ENCODE data around the gene SEC11C. TPM values are rescaled to one million over a fixed set of nuclear protein-coding genes. Genes with fewer than 3 reads are reported as not detected.

Gene SEC11C
- total RNA-seq (80.4 TPM), polyA plus RNA-seq (100 to 1,000 TPM; 180 to 279 (median 231) TPM)

DNA sequence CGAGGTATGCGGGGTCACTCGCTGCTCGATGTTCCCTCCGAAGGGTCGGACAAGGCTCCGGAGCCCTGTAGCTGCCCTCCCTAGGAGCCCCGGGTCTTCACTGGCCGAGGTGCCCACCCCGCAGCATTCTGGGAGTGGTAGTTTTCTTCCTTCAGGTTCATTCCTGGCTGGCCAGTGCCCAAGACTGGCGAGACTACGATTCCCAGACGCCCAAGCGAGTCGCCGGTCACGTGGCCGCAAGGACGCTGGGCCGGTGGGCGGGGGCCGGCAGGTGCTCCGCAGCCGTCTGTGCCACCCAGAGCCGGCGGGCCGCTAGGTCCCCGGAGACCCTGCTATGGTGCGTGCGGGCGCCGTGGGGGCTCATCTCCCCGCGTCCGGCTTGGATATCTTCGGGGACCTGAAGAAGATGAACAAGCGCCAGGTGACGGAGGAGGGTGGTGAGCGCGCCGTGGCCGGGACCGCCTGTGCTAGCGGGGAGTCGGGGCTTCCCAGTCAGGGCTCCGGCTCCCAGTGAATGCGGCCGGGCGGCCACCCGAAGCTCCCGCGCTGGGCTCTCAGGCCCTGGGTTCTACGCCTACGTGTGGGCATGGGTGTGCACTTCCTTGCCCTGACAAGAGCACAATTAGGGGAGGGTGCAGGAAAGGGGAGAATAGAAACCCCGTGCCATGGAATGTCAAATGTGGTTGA lies at the start of gene SEC11C:
SEC11C (plus strand) TSS at position 270 of the 687 bp plus-strand sequence; CDS start at position 335, 65 bp downstream.
- no peaks in the 10 kb centered on the region for H3K9me3 ChIP-seq (ENCODE audit: control insufficient read depth in 2 of 2, low read length in 2 of 2)
- DNase-seq (peak; percentile 94 to 99 (median 98)), ATAC-seq (ENCODE audit: low read depth in 2 of 2) (peak; percentile 90 to 94)
- H3K9me3 Mint-ChIP-seq = no peaks in the 10 kb centered on the region
- peaks cover 15 to 47% (median 35%) of the 10 kb centered on the region in 4 donors for H3K4me1 Mint-ChIP-seq
- H3K27me3 ChIP-seq (ENCODE audit: control insufficient read depth, insufficient read depth, low read length) = peaks cover 12% of the 10 kb centered on the region
- no peaks in the 10 kb centered on the region for H3K36me3 ChIP-seq (ENCODE audit: control insufficient read depth, insufficient read depth, low read length)
- peaks cover 7% of the 10 kb centered on the region for H3K27me3 Mint-ChIP-seq
- H3K27ac ChIP-seq (ENCODE audit: insufficient read depth, low read length, poor library complexity, severe bottlenecking) = peak within 1 kb of the TSS; percentile 98
- peaks cover 43% of the 10 kb centered on the region for H3K4me1 ChIP-seq (ENCODE audit: control insufficient read depth, insufficient read depth, low read length, poor library complexity, severe bottlenecking)
- H3K36me3 Mint-ChIP-seq = no peaks in the 10 kb centered on the region
- peak within 1 kb of the TSS; percentile 96 to 99 (median 97) for H3K4me3 Mint-ChIP-seq
- H3K4me3 ChIP-seq (ENCODE audit: low read depth, low read length) = peak within 1 kb of the TSS; percentile 85
- H3K27ac Mint-ChIP-seq = peak within 1 kb of the TSS; percentile 99

GRCh38 chr18:59090966-59091603 lies 48.6 kb upstream of the SEC11C start:
- Mint-ChIP-seq H3K4me1 (peaks cover 0 to 10% (median 4%) of the 10 kb centered on the region in 4 donors), H3K27ac (no peak overlapping the region), H3K36me3 (no peaks in the 10 kb centered on the region), H3K4me3 (no peak overlapping the region), H3K27me3 (peaks cover 31% of the 10 kb centered on the region), H3K9me3 (no peaks in the 10 kb centered on the region)
- H3K4me3 ChIP-seq (ENCODE audit: low read depth, low read length) = no peak overlapping the region
- no peaks in the 10 kb centered on the region for H3K9me3 ChIP-seq (ENCODE audit: control insufficient read depth in 2 of 2, low read length in 2 of 2)
- H3K27ac ChIP-seq (ENCODE audit: insufficient read depth, low read length, poor library complexity, severe bottlenecking) = no peak overlapping the region
- H3K36me3 ChIP-seq (ENCODE audit: control insufficient read depth, insufficient read depth, low read length) = no peaks in the 10 kb centered on the region
- H3K4me1 ChIP-seq (ENCODE audit: control insufficient read depth, insufficient read depth, low read length, poor library complexity, severe bottlenecking) = no peaks in the 10 kb centered on the region
- H3K27me3 ChIP-seq (ENCODE audit: control insufficient read depth, insufficient read depth, low read length) = no peaks in the 10 kb centered on the region
- DNase-seq (no peak), ATAC-seq (ENCODE audit: low read depth in 2 of 2) (no peak)

DNA sequence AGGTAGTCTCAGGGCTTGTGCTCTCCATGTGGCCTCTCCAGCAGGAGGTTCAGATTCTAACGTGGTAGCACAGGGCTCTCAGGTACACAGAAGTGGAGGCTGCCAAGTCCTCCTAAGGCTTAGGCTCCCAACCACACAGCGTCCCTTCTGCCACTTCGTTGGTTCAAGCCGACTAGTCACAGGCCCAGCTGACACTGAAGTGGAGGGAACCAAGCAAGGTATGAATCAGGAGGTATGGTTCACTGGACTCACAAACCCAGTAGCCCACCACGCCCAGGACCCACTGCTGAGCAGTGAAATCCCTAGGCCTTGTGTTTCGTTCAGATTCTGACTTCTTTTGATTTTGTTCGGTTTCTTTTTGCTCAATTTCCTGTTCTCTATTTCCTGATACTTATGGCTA lies 46.0 kb upstream of the SEC11C start:
- Mint-ChIP-seq H3K27ac (peak overlapping the region in 1 of 3 donors; percentile 69), H3K4me1 (no peaks in the 10 kb centered on the region), H3K4me3 (no peak overlapping the region), H3K9me3 (peaks cover 0 to 1% (median 0%) of the 10 kb centered on the region in 7 donors), H3K36me3 (no peaks in the 10 kb centered on the region), H3K27me3 (peaks cover 18% of the 10 kb centered on the region)
- Histone ChIP-seq H3K9me3 (ENCODE audit: control insufficient read depth in 2 of 2, low read length in 2 of 2) (no peaks in the 10 kb centered on the region), H3K4me3 (ENCODE audit: low read depth, low read length) (no peak overlapping the region), H3K36me3 (ENCODE audit: control insufficient read depth, insufficient read depth, low read length) (no peaks in the 10 kb centered on the region), H3K4me1 (ENCODE audit: control insufficient read depth, insufficient read depth, low read length, poor library complexity, severe bottlenecking) (no peaks in the 10 kb centered on the region), H3K27me3 (ENCODE audit: control insufficient read depth, insufficient read depth, low read length) (no peaks in the 10 kb centered on the region), H3K27ac (ENCODE audit: insufficient read depth, low read length, poor library complexity, severe bottlenecking) (no peak overlapping the region)
- DNase-seq (no peak), ATAC-seq (ENCODE audit: low read depth in 2 of 2) (no peak)

GRCh38 chr18:59094569-59094968 lies 45.1 kb upstream of the SEC11C start:
- ATAC-seq (ENCODE audit: low read depth in 2 of 2) (no peak), DNase-seq (no peak)
- Histone ChIP-seq H3K36me3 (ENCODE audit: control insufficient read depth, insufficient read depth, low read length) (no peaks in the 10 kb centered on the region), H3K9me3 (ENCODE audit: control insufficient read depth in 2 of 2, low read length in 2 of 2) (no peaks in the 10 kb centered on the region), H3K4me3 (ENCODE audit: low read depth, low read length) (no peak overlapping the region), H3K4me1 (ENCODE audit: control insufficient read depth, insufficient read depth, low read length, poor library complexity, severe bottlenecking) (no peaks in the 10 kb centered on the region), H3K27ac (ENCODE audit: insufficient read depth, low read length, poor library complexity, severe bottlenecking) (no peak overlapping the region), H3K27me3 (ENCODE audit: control insufficient read depth, insufficient read depth, low read length) (peaks cover 2% of the 10 kb centered on the region)
- Mint-ChIP-seq H3K4me3 (no peak overlapping the region), H3K36me3 (no peaks in the 10 kb centered on the region), H3K4me1 (no peaks in the 10 kb centered on the region), H3K27ac (peak overlapping the region in 1 of 3 donors; percentile 12), H3K27me3 (peaks cover 15% of the 10 kb centered on the region), H3K9me3 (peaks cover 0 to 1% (median 0%) of the 10 kb centered on the region in 7 donors)

DNA sequence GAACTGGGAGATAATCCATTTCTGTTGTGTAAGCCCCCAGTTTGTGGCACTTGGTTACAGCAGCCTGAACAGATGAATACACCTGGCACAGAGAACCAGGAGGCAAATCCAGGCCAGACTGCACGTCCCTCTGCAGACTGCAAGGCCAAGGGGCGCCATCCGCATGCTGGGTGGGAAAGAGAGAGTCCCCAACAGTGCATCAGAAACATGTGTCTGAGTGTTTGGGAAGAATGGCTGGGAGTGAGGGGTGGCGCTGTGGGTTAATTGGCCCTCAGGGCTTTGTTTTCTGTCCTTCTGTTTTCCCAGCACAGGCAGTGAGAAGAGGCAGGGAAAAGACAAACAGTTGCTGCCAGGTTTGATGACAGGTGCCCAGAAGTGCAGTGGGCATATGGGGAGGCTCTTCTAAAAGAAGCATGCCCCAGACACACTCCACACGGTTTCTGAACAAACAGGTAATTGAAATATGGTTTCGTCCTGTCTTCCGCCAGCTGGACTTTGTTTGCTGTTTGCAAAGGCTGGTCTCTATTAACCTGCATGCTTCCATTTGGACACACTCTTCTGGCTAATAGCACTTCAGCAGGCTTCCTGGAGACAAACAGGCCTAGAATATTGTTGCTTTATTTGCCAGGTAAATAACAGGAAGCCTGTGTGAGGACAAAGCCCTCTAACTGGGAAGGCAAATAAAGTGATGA lies 43.4 kb upstream of the SEC11C start:
- Mint-ChIP-seq H3K4me3 (no peak overlapping the region), H3K27ac (no peak overlapping the region), H3K9me3 (peaks cover 0 to 1% (median 0%) of the 10 kb centered on the region in 7 donors), H3K36me3 (no peaks in the 10 kb centered on the region), H3K27me3 (peaks cover 12% of the 10 kb centered on the region), H3K4me1 (no peaks in the 10 kb centered on the region)
- Histone ChIP-seq H3K4me3 (ENCODE audit: low read depth, low read length) (no peak overlapping the region), H3K36me3 (ENCODE audit: control insufficient read depth, insufficient read depth, low read length) (no peaks in the 10 kb centered on the region), H3K27me3 (ENCODE audit: control insufficient read depth, insufficient read depth, low read length) (peaks cover 2% of the 10 kb centered on the region), H3K9me3 (ENCODE audit: control insufficient read depth in 2 of 2, low read length in 2 of 2) (no peaks in the 10 kb centered on the region), H3K4me1 (ENCODE audit: control insufficient read depth, insufficient read depth, low read length, poor library complexity, severe bottlenecking) (no peaks in the 10 kb centered on the region), H3K27ac (ENCODE audit: insufficient read depth, low read length, poor library complexity, severe bottlenecking) (no peak overlapping the region)
- no peak for DNase-seq
- no peak for ATAC-seq (ENCODE audit: low read depth in 2 of 2)

DNA sequence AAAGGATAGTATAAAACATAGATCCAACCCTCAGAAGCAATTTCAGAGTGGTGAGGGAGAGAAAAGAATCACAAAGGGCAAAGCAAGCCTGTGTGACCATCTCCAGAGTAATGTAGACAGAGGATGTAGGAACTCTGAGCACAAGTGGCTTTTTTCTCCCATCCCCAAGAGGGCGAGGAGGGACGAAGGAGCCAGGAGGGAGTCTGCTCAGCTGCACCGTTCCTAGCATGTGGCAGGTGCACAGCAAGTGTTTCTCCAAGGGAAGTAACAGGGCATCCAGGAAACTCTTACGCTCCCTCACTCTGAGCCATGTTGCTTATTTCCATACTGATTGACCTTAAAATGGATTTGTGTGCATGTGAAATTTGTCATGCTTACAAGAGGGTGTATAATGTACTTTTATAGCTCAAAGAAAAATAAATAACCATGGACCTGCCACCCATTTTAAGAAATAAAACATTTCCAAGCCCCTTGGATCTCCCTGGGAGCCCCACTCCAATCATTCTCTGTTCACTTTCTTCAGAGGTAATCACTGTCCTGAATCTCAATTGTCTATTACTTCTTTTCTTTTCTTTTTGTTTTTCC lies 37.8 kb upstream of the SEC11C start:
- Mint-ChIP-seq H3K4me3 (no peak overlapping the region), H3K27ac (no peak overlapping the region), H3K27me3 (peaks cover 25% of the 10 kb centered on the region), H3K36me3 (no peaks in the 10 kb centered on the region), H3K4me1 (no peaks in the 10 kb centered on the region), H3K9me3 (peaks cover 0 to 1% (median 0%) of the 10 kb centered on the region in 7 donors)
- no peaks in the 10 kb centered on the region for H3K4me1 ChIP-seq (ENCODE audit: control insufficient read depth, insufficient read depth, low read length, poor library complexity, severe bottlenecking)
- DNase-seq = no peak
- no peak overlapping the region for H3K27ac ChIP-seq (ENCODE audit: insufficient read depth, low read length, poor library complexity, severe bottlenecking)
- no peaks in the 10 kb centered on the region for H3K9me3 ChIP-seq (ENCODE audit: control insufficient read depth in 2 of 2, low read length in 2 of 2)
- no peak overlapping the region for H3K4me3 ChIP-seq (ENCODE audit: low read depth, low read length)
- peaks cover 12% of the 10 kb centered on the region for H3K27me3 ChIP-seq (ENCODE audit: control insufficient read depth, insufficient read depth, low read length)
- ATAC-seq (ENCODE audit: low read depth in 2 of 2) = no peak
- H3K36me3 ChIP-seq (ENCODE audit: control insufficient read depth, insufficient read depth, low read length) = no peaks in the 10 kb centered on the region

GRCh38 chr18:59109375-59109774 lies 30.3 kb upstream of the SEC11C start:
- no peak for ATAC-seq (ENCODE audit: low read depth in 2 of 2)
- no peaks in the 10 kb centered on the region for H3K4me1 Mint-ChIP-seq
- DNase-seq = no peak
- H3K27ac Mint-ChIP-seq = no peak overlapping the region
- H3K4me3 ChIP-seq (ENCODE audit: low read depth, low read length) = no peak overlapping the region
- no peak overlapping the region for H3K4me3 Mint-ChIP-seq
- H3K9me3 Mint-ChIP-seq = peaks cover 0 to 3% (median 0%) of the 10 kb centered on the region in 7 donors
- no peaks in the 10 kb centered on the region for H3K36me3 Mint-ChIP-seq
- no peaks in the 10 kb centered on the region for H3K36me3 ChIP-seq (ENCODE audit: control insufficient read depth, insufficient read depth, low read length)
- peaks cover 51% of the 10 kb centered on the region for H3K27me3 ChIP-seq (ENCODE audit: control insufficient read depth, insufficient read depth, low read length)
- no peak overlapping the region for H3K27ac ChIP-seq (ENCODE audit: insufficient read depth, low read length, poor library complexity, severe bottlenecking)
- H3K9me3 ChIP-seq (ENCODE audit: control insufficient read depth in 2 of 2, low read length in 2 of 2) = peaks cover 0 to 2% of the 10 kb centered on the region in 2 experiments
- H3K4me1 ChIP-seq (ENCODE audit: control insufficient read depth, insufficient read depth, low read length, poor library complexity, severe bottlenecking) = no peaks in the 10 kb centered on the region
- H3K27me3 Mint-ChIP-seq = peaks cover 54% of the 10 kb centered on the region

Measured in CD4-positive, CD25-positive, alpha-beta regulatory T cell (primary cell).